Aorta (tissue), 5 donors: ENCODE data around the gene CAB39L. TPM values are rescaled to one million over a fixed set of nuclear protein-coding genes. Genes with fewer than 3 reads are reported as not detected.
A peak's percentile ranks its signal among the peaks of the same experiment; 100 is the strongest.

ENCODE experiments used
- ATAC-seq: fragments of 200-7000 bp; cut with Tn5 transposase; one replicate; pipeline ENCODE4 v1.9.1; 2022; ENCODE audit warnings: moderate library complexity; ENCODE audit not compliant: low FRiP score
- DNase-seq, 2 donors: peaks; one replicate each; pipeline ENCODE4 v3.0.0-alpha.2; 2020
- H3K27ac ChIP-seq, 2 donors: one replicate each; pipeline ENCODE4 v1.5.1; 2013; ENCODE audit warnings: low read length in 2 of 2, mild to moderate bottlenecking in 2 of 2, moderate library complexity in 2 of 2, control low read depth in 1 of 2, inconsistent platforms in 1 of 2, low read depth in 1 of 2
- H3K27me3 ChIP-seq, 2 donors: one replicate each; pipeline ENCODE4 v1.6.1; 2013; ENCODE audit warnings: control low read depth in 1 of 2, low read length in 1 of 2, mild to moderate bottlenecking in 1 of 2, moderate library complexity in 1 of 2; ENCODE audit not compliant: insufficient read depth in 2 of 2, control insufficient read depth in 1 of 2
- H3K36me3 ChIP-seq, 2 donors: one replicate each; pipeline ENCODE4 v1.6.1; 2013; ENCODE audit warnings: control low read depth in 1 of 2, low read length in 1 of 2, mild to moderate bottlenecking in 1 of 2; ENCODE audit not compliant: insufficient read depth in 2 of 2, control insufficient read depth in 1 of 2
- H3K4me1 ChIP-seq, 2 donors: one replicate each; pipeline ENCODE4 v1.6.1; 2013; ENCODE audit warnings: low read length in 2 of 2, control low read depth in 1 of 2, mild to moderate bottlenecking in 1 of 2, moderate library complexity in 1 of 2; ENCODE audit not compliant: insufficient read depth in 2 of 2, control insufficient read depth in 1 of 2
- H3K4me3 ChIP-seq, 2 donors: one replicate each; pipeline ENCODE4 v1.5.1; 2013; ENCODE audit warnings: low read length in 2 of 2, control low read depth in 1 of 2, mild to moderate bottlenecking in 1 of 2
- H3K9me3 ChIP-seq: one replicate; pipeline ENCODE4 v1.6.1; 2013; ENCODE audit warnings: mild to moderate bottlenecking, low read length; ENCODE audit not compliant: control insufficient read depth
- WGBS, 2 donors: extraction: QIAGEN DNeasy Blood & Tissue Kit; methylation state at CpG; one replicate each; pipeline ENCODE4 v1.1.7; 2013; 5-methylcytosine and 5-hydroxymethylcytosine counted together
- intact Hi-C, 2 donors: fragments of 100-400 bp; cut with DNase I; formaldehyde crosslinking; loops; one replicate each; pipeline versions ENCODE4 v1.14.2 to v1.15.0; 2022
- long read RNA-seq, 2 donors: library from polyadenylated mRNA; unstranded; transcript quantifications; one replicate each; pipeline ENCODE4 v2.0.0, GENCODE V29; 2020 to 2021
- polyA plus RNA-seq, 2 donors: library from polyadenylated mRNA; stranded (reverse); fragments of 200-250 nt; gene quantifications; one replicate each; pipeline ENCODE4 v1.2.3, GENCODE V29; 2013
- total RNA-seq, 2 donors: library from RNA; stranded (reverse); fragmentation: NEBNext Ultra II Directional; extraction: Animal tissue kit (Norgen Biotek cat#: 25700); gene quantifications; one replicate each; pipeline ENCODE4 v1.2.1, GENCODE V29; 2021
- donor health status: healthy with polysubstance abuse.
- donor health status: Bipolar disorder and iron deficiency.
- donor health status: DM: no; HTN: no; CAD: no.
- donor health status: DM: no; HTN: no; CAD: no.
- donor health status: DM: yes; HTN: yes; CAD: no.

The CAB39L gene
- total RNA-seq (10 to 100 TPM; 25.1 to 27.7 TPM), polyA plus RNA-seq (10 to 100 TPM; 19.3 to 33.5 TPM)
- long read RNA-seq, donor 1, transcript CAB39L-205 (11 exons, 2,416 nt) = major isoform, 9 of 25 reads
- long read RNA-seq, donor 1, transcript CAB39L-202 (9 exons, 3,676 nt) = minor isoform, 5 of 25 reads
- long read RNA-seq, donor 1, partial matches to known transcripts = 4 of 25 reads
- long read RNA-seq, donor 1, other reads (novel, unspliced or antisense) = 7 of 25 reads
- long read RNA-seq, donor 2, partial matches to known transcripts = 1 of 12 reads
- long read RNA-seq, donor 2, other reads (novel, unspliced or antisense) = 7 of 12 reads

- Histone ChIP-seq H3K4me1 (peaks cover 0 to 2% of the 10 kb centered on the region in 2 donors), H3K4me3 (peak within 1 kb of the TSS; percentile 71 to 82), H3K36me3 (no peaks in the 10 kb centered on the region), H3K9me3 (no peaks in the 10 kb centered on the region), H3K27ac (peak within 1 kb of the TSS; percentile 65 to 93), H3K27me3 (no peaks in the 10 kb centered on the region)
- intact Hi-C loops = loop anchor here in 1 of 2 donors (10.0 kb wide), 1 partner anchor 141 kb away; the partner anchor contains the start of gene RCBTB1
- ATAC-seq (peak; percentile 100), DNase-seq (peak; percentile 100)
- WGBS, 2 donors = 0 to 1% methylated on average over 53 of the region's 53 CpGs
Measured at GRCh38 chr13:49443704-49444523, at the start of gene CAB39L, which contains the start of gene SETDB2. Gene CAB39L (minus strand): TSS chr13:49444064. CDS start chr13:49382910, 61,154 bp downstream. Gene SETDB2 (plus strand): TSS chr13:49444274. CDS start chr13:49451894, 7,620 bp downstream.

GRCh38 chr13:49488563-49488962 is 44.7 kb upstream of the CAB39L start:
- WGBS, 2 donors = 86% methylated on average over 2 of the region's 2 CpGs
- peaks cover 0 to 3% of the 10 kb centered on the region in 2 donors for H3K36me3 ChIP-seq
- intact Hi-C loops = no loop called here
- H3K4me1 ChIP-seq = no peaks in the 10 kb centered on the region
- no peak overlapping the region for H3K27ac ChIP-seq
- ATAC-seq (no peak), DNase-seq (no peak)
- H3K4me3 ChIP-seq = no peak overlapping the region
- H3K27me3 ChIP-seq = no peaks in the 10 kb centered on the region
- no peaks in the 10 kb centered on the region for H3K9me3 ChIP-seq

GRCh38 chr13:49481788-49482187 is 37.9 kb upstream of the CAB39L start:
- no peak overlapping the region for H3K27ac ChIP-seq
- intact Hi-C loops = no loop called here
- peaks cover 0 to 4% of the 10 kb centered on the region in 2 donors for H3K36me3 ChIP-seq
- no peak overlapping the region for H3K4me3 ChIP-seq
- 78 to 80% methylated on average over 5 of the region's 5 CpGs for WGBS, 2 donors
- ATAC-seq = no peak
- H3K9me3 ChIP-seq = no peaks in the 10 kb centered on the region
- no peaks in the 10 kb centered on the region for H3K4me1 ChIP-seq
- H3K27me3 ChIP-seq = no peaks in the 10 kb centered on the region
- no peak for DNase-seq

GRCh38 chr13:49476529-49476928 is 32.7 kb upstream of the CAB39L start:
- intact Hi-C loops = no loop called here
- Histone ChIP-seq H3K9me3 (no peaks in the 10 kb centered on the region), H3K4me3 (no peak overlapping the region), H3K27me3 (no peaks in the 10 kb centered on the region), H3K4me1 (no peaks in the 10 kb centered on the region), H3K36me3 (peaks cover 0 to 3% of the 10 kb centered on the region in 2 donors), H3K27ac (no peak overlapping the region)
- no peak for DNase-seq
- ATAC-seq = no peak
- 91 to 92% methylated on average over 7 of the region's 7 CpGs for WGBS, 2 donors

- WGBS, 2 donors = 61 to 80% methylated on average over 1 of the region's 1 CpG
- Histone ChIP-seq H3K4me1 (no peaks in the 10 kb centered on the region), H3K36me3 (peaks cover 0 to 2% of the 10 kb centered on the region in 2 donors), H3K4me3 (no peak overlapping the region), H3K27me3 (no peaks in the 10 kb centered on the region), H3K27ac (no peak overlapping the region), H3K9me3 (no peaks in the 10 kb centered on the region)
- ATAC-seq (no peak), DNase-seq (no peak)
- intact Hi-C loops = no loop called here
Measured at GRCh38 chr13:49472186-49472585, 28.3 kb upstream of the CAB39L start.

- peaks cover 2 to 3% of the 10 kb centered on the region in 2 donors for H3K36me3 ChIP-seq
- DNase-seq = no peak
- 87 to 93% methylated on average over 5 of the region's 5 CpGs for WGBS, 2 donors
- intact Hi-C loops = no loop called here
- H3K4me1 ChIP-seq = no peaks in the 10 kb centered on the region
- ATAC-seq = no peak
- H3K27me3 ChIP-seq = no peaks in the 10 kb centered on the region
- H3K27ac ChIP-seq = no peak overlapping the region
- H3K9me3 ChIP-seq = no peaks in the 10 kb centered on the region
- H3K4me3 ChIP-seq = no peak overlapping the region
Measured at GRCh38 chr13:49466292-49466838, 22.5 kb upstream of the CAB39L start.

- DNase-seq (no peak), ATAC-seq (no peak)
- Histone ChIP-seq H3K4me1 (no peaks in the 10 kb centered on the region), H3K9me3 (no peaks in the 10 kb centered on the region), H3K36me3 (peaks cover 2 to 3% of the 10 kb centered on the region in 2 donors), H3K27ac (no peak overlapping the region), H3K27me3 (no peaks in the 10 kb centered on the region), H3K4me3 (no peak overlapping the region)
- WGBS, 2 donors = 90 to 93% methylated on average over 4 of the region's 4 CpGs
- intact Hi-C loops = no loop called here
Measured at GRCh38 chr13:49464621-49465325, 20.9 kb upstream of the CAB39L start.

- intact Hi-C loops = no loop called here
- H3K36me3 ChIP-seq = peaks cover 2 to 3% of the 10 kb centered on the region in 2 donors
Measured at GRCh38 chr13:49464085-49464484, 20.2 kb upstream of the CAB39L start.

More at GRCh38 chr13:49464085-49464484, 20.2 kb upstream of the CAB39L start:
- ATAC-seq (no peak), DNase-seq (no peak)
- no peaks in the 10 kb centered on the region for H3K27me3 ChIP-seq
- 92 to 97% methylated on average over 1 of the region's 1 CpG for WGBS, 2 donors
- H3K9me3 ChIP-seq = no peaks in the 10 kb centered on the region
- H3K27ac ChIP-seq = no peak overlapping the region
- H3K4me3 ChIP-seq = no peak overlapping the region
- H3K4me1 ChIP-seq = no peaks in the 10 kb centered on the region
